Measurements from ENCODE around the gene C18orf63.
"Not testable (repeated sequence)": the region's sequence is repeated elsewhere in the genome, so short reads cannot be mapped to it uniquely, and the experiment has no call there.

The C18orf63 gene

GRCh38 chr18:74281980-74282754 is 33.5 kb upstream of the C18orf63 start:
- TF ChIP-seq CTCF (IDR thresholded peaks at IDR 0.05) (no peak), ZFX (IDR thresholded peaks at IDR 0.05; ENCODE audit: borderline replicate concordance) (no peak)
- peak overlapping the region; percentile 31; the same call in 1 of the 2 replicates for H3K27ac ChIP-seq

- H3K27ac ChIP-seq = peak overlapping the region; percentile 31; the same call in 1 of the 2 replicates
Measured at GRCh38 chr18:74282755-74283554, 32.7 kb upstream of the C18orf63 start.

GRCh38 chr18:74283646-74284045 is 32.0 kb upstream of the C18orf63 start:
- TF ChIP-seq CTCF (IDR thresholded peaks at IDR 0.05) (no peak), ZFX (IDR thresholded peaks at IDR 0.05; ENCODE audit: borderline replicate concordance) (no peak)
- H3K27ac ChIP-seq = no peak overlapping the region

More at GRCh38 chr18:74282755-74283554, 32.7 kb upstream of the C18orf63 start:
- TF ChIP-seq ZFX (IDR thresholded peaks at IDR 0.05; ENCODE audit: borderline replicate concordance) = no peak
- TF ChIP-seq CTCF (IDR thresholded peaks at IDR 0.05) = no peak

- TF ChIP-seq ZFX (IDR thresholded peaks at IDR 0.05; ENCODE audit: borderline replicate concordance) (no peak), CTCF (IDR thresholded peaks at IDR 0.05) (no peak)
- H3K27ac ChIP-seq = 0 out of 2 replicates have a peak overlapping the region, but pooled peaks have one; percentile 5
Measured at GRCh38 chr18:74284191-74284979, 31.3 kb upstream of the C18orf63 start.

GRCh38 chr18:74284980-74285355 is 30.7 kb upstream of the C18orf63 start:
- no peak overlapping the region for H3K27ac ChIP-seq
- no peak for TF ChIP-seq ZFX (IDR thresholded peaks at IDR 0.05; ENCODE audit: borderline replicate concordance)
- TF ChIP-seq CTCF (IDR thresholded peaks at IDR 0.05) = no peak

GRCh38 chr18:74285583-74285982 is 30.1 kb upstream of the C18orf63 start:
- not testable (repeated sequence) for H3K27ac ChIP-seq

GRCh38 chr18:74286106-74286855 is 29.4 kb upstream of the C18orf63 start:
- TF ChIP-seq ZFX (IDR thresholded peaks at IDR 0.05; ENCODE audit: borderline replicate concordance) (no peak), CTCF (IDR thresholded peaks at IDR 0.05) (no peak)
- H3K27ac ChIP-seq = no peak overlapping the region
